GM12865 (cell line): ENCODE measurements around the gene SUDS3.

Experiments
- DNase-seq: peaks from one replicate; pipeline ENCODE4 v3.0.0; 2010; ENCODE audit warnings: low read depth
- H3K4me3 ChIP-seq: 2 replicates; pipeline ENCODE4 v1.5.1; 2011; ENCODE audit warnings: mild to moderate bottlenecking, low read depth, low read length, control low read depth
- CTCF ChIP-seq: IDR thresholded peaks from 2 replicates; pipeline ENCODE4 v1.5.1; 2011; ENCODE audit warnings: low read length, control low read depth, low read depth, inconsistent platforms; ENCODE audit not compliant: insufficient read depth; ENCODE audit errors: missing control alignments

Gene SUDS3

GRCh38 chr12:118463677-118464076, 87.3 kb downstream of the SUDS3 start:
- no peak overlapping the region for H3K4me3 ChIP-seq
- no peak for TF ChIP-seq CTCF
- DNase-seq: no peak

- TF ChIP-seq CTCF: no peak
- DNase-seq: no peak
- no peak overlapping the region for H3K4me3 ChIP-seq
Measured at GRCh38 chr12:118465706-118466105, 89.4 kb downstream of the SUDS3 start.
